ENCODE data around the gene TMEM63B. TPM values are rescaled to one million over a fixed set of nuclear protein-coding genes. Genes with fewer than 3 reads are reported as not detected.

The TMEM63B gene
- total and polyA plus RNA-seq, 2 of the 8 experiments (the other 6 are each of a cell fraction or from before 2014, with no cell fraction given): 61.1 to 96.8 TPM

- Histone ChIP-seq H3K4me3 (ENCODE audit: extremely low read depth in 1 of 4, insufficient read depth in 2 of 4, low read depth in 3 of 4, low read length in 4 of 4) (no peak overlapping the region), H2BK20ac (ENCODE audit: low read length) (no peak overlapping the region), H2BK120ac (replicated peaks; ENCODE audit: low read depth, low read length) (no peak overlapping the region), H3K27me3 (replicated peaks in 1 of 4; ENCODE audit: control insufficient read depth in 3 of 4, extremely low read depth in 1 of 4, insufficient read depth in 3 of 4, low read length in 3 of 4) (0 out of 7 replicates have a peak, but pooled peaks cover 0 to 4% (median 0%) of the 10 kb centered on the region in 4 experiments), H3K9ac (replicated peaks in 1 of 4; ENCODE audit: extremely low read depth in 1 of 4, low read depth in 3 of 4, low read length in 3 of 4) (no peak overlapping the region), H3K56ac (replicated peaks; ENCODE audit: insufficient read length, low read depth, low read length) (no peak overlapping the region), H3K23me2 (ENCODE audit: low read depth, low read length) (no peaks in the 10 kb centered on the region), H3K14ac (ENCODE audit: insufficient read length) (no peak overlapping the region), H4K8ac (ENCODE audit: extremely low read depth, insufficient read depth, low read length) (peak overlapping the region; percentile 41; the same call in 1 of the 2 replicates), H4K20me1 (replicated peaks in 1 of 2; ENCODE audit: control insufficient read depth in 1 of 2, insufficient read depth in 2 of 2, low read length in 2 of 2) (no peaks in the 10 kb centered on the region), H3K36me3 (ENCODE audit: control insufficient read depth in 2 of 4, insufficient read depth in 4 of 4, low read length in 3 of 4) (no peaks in the 10 kb centered on the region), H2BK12ac (ENCODE audit: low read depth, low read length) (no peak overlapping the region), H3K4me2 (ENCODE audit: insufficient read depth in 1 of 2, low read depth in 2 of 2, low read length in 2 of 2) (no peak overlapping the region), H3K79me1 (ENCODE audit: low read depth, low read length) (no peaks in the 10 kb centered on the region), H4K5ac (ENCODE audit: insufficient read length, low read depth, low read length) (no peak overlapping the region), H3K79me2 (ENCODE audit: control insufficient read depth in 1 of 2, insufficient read depth in 2 of 2, low read length in 2 of 2) (no peaks in the 10 kb centered on the region), H3K9me3 (ENCODE audit: insufficient read depth in 2 of 2, low read depth in 1 of 2, low read length in 1 of 2) (no peaks in the 10 kb centered on the region), H3K23ac (ENCODE audit: insufficient read length) (no peak overlapping the region), H3K4me1 (replicated peaks in 1 of 4; ENCODE audit: control insufficient read depth in 3 of 4, insufficient read depth in 4 of 4, low read length in 3 of 4) (peaks cover 0 to 18% (median 13%) of the 10 kb centered on the region in 4 experiments; a peak in 6 of 7 replicates), H2BK5ac (ENCODE audit: low read depth, low read length) (no peak overlapping the region), H3K18ac (ENCODE audit: extremely low read depth, low read length) (no peak overlapping the region), H4K91ac (replicated peaks; ENCODE audit: insufficient read length, low read length) (no peak overlapping the region), H3K4ac (replicated peaks; ENCODE audit: insufficient read length, low read depth, low read length) (no peak overlapping the region), H2AFZ (ENCODE audit: low read length) (no peak overlapping the region), H2BK15ac (ENCODE audit: low read length) (peak overlapping the region; percentile 83), H3K27ac (ENCODE audit: low read depth, low read length) (no peak overlapping the region), H2AK5ac (ENCODE audit: low read depth, low read length) (no peak overlapping the region)
- no peak for FAIRE-seq
- POLR2A ChIA-PET (ENCODE audit: partially characterized antibody): interaction anchor here (0.7 to 4.2 kb wide), 12 partner anchors 8 to 94 kb away, joined by 3 to 17 read pairs (median 4); partner anchors contain the start of gene SLC29A1
- no peak for TF ChIP-seq POU5F1 (IDR thresholded peaks at IDR 0.05; ENCODE audit: low read depth, low read length)
- TF ChIP-seq KDM1A (IDR thresholded peaks at IDR 0.05; ENCODE audit: borderline replicate concordance, low read length): peak; percentile 29; the same call in 1 of the 2 replicates
- WGBS, 2 experiments (ENCODE audit: extremely low coverage in 1 of 2, insufficient coverage in 1 of 2, insufficient read length in 1 of 2, insufficient replicate concordance in 2 of 2, low coverage in 1 of 2, low lambda C conversion rate in 2 of 2, missing lambda C conversion rate in 1 of 2): 86% methylated on average over 8 of the region's 8 CpGs; no CpG with 5 or more reads in 1 of the 2 experiments
- CTCF ChIA-PET (ENCODE audit: partially characterized antibody): interaction anchor here (0.6 to 3.3 kb wide), 17 partner anchors 10 to 105 kb away, joined by 3 to 33 read pairs (median 4); partner anchors contain the start of gene SLC29A1
- DNase-seq (ENCODE audit: low read depth in 1 of 2, low spot score in 2 of 2): peak in 1 of 2 experiments; percentile 40
Measured at GRCh38 chr6:44162876-44163625, 35.7 kb downstream of the TMEM63B start.

Data from H1 (cell line).